Erythroblast (primary cell): ENCODE measurements around the gene ALKAL2.

Experiments
- GATA1 ChIP-seq: IDR thresholded peaks from 2 replicates; pipeline ENCODE4 v1.6.1; 2011; ENCODE audit warnings: low read depth, mild to moderate bottlenecking, control low read depth, low read length, moderate library complexity
- POLR2A ChIP-seq: IDR thresholded peaks from 2 replicates; pipeline ENCODE4 v1.6.1; 2011; ENCODE audit warnings: mild to moderate bottlenecking, low read length

GRCh38 chr2:284896-285492, 2.9 kb downstream of the ALKAL2 start:
- TF ChIP-seq POLR2A (no peak), GATA1 (no peak)
